ENCODE data around the gene SPTBN2.
"Not testable (repeated sequence)": the region's sequence is repeated elsewhere in the genome, so short reads cannot be mapped to it uniquely, and the experiment has no call there.

Gene SPTBN2

GRCh38 chr11:66684635-66685034 is 44.4 kb downstream of the SPTBN2 start:
- no peak for DNase-seq

GRCh38 chr11:66683877-66684276 is 45.1 kb downstream of the SPTBN2 start:
- no peak for DNase-seq

- DNase-seq: no peak
These were observed 47.9 kb downstream of the SPTBN2 start for GRCh38 chr11:66680966-66681645.

- peak; percentile 96 for DNase-seq
These were observed 51.2 kb downstream of the SPTBN2 start, which contains the start of gene RBM4B for GRCh38 chr11:66677599-66678375. Gene RBM4B, minus strand, starts transcription at chr11:66677887. Its CDS starts 808 bp downstream, at chr11:66677079.

GRCh38 chr11:66676931-66677598 is 52.0 kb downstream of the SPTBN2 start:
- no peak for DNase-seq

GRCh38 chr11:66676282-66676919 is 52.6 kb downstream of the SPTBN2 start:
- no peak for DNase-seq

- DNase-seq: no peak
These were observed 53.9 kb downstream of the SPTBN2 start for GRCh38 chr11:66674964-66675602.

GRCh38 chr11:66670816-66671215 is 58.2 kb downstream of the SPTBN2 start:
- DNase-seq: no peak

- DNase-seq: no peak
These were observed 63.6 kb downstream of the SPTBN2 start for GRCh38 chr11:66665369-66665768.

GRCh38 chr11:66663741-66664296 is 65.2 kb downstream of the SPTBN2 start:
- no peak for DNase-seq

- no peak for DNase-seq
These were observed 69.3 kb downstream of the SPTBN2 start for GRCh38 chr11:66659763-66660162.

- DNase-seq: no peak
These were observed 75.9 kb downstream of the SPTBN2 start for GRCh38 chr11:66653123-66653522.

- no peak for DNase-seq
These were observed 76.4 kb downstream of the SPTBN2 start for GRCh38 chr11:66652651-66653050.

- no peak for DNase-seq
These were observed 78.0 kb downstream of the SPTBN2 start for GRCh38 chr11:66651016-66651415.

- DNase-seq: no peak
These were observed 79.1 kb downstream of the SPTBN2 start for GRCh38 chr11:66649903-66650302.

GRCh38 chr11:66646828-66647227 is 82.2 kb downstream of the SPTBN2 start:
- no peak for DNase-seq

- no peak for DNase-seq
These were observed 85.1 kb downstream of the SPTBN2 start for GRCh38 chr11:66643745-66644437.

GRCh38 chr11:66641834-66642233 is 87.2 kb downstream of the SPTBN2 start:
- DNase-seq: no peak

GRCh38 chr11:66639814-66640340 is 89.1 kb downstream of the SPTBN2 start:
- not testable (repeated sequence) for DNase-seq

- peak; percentile 21 for DNase-seq
These were observed 89.8 kb downstream of the SPTBN2 start for GRCh38 chr11:66639066-66639813.

Measured in effector CD4-positive, alpha-beta T cell (primary cell).